Esophagus muscularis mucosa (tissue), 4 donors: Measurements from ENCODE around the gene PRB4. TPM values are rescaled to one million over a fixed set of nuclear protein-coding genes. Genes with fewer than 3 reads are reported as not detected.

Experiments
- DNase-seq: peaks from one replicate; pipeline ENCODE4 v3.0.0-alpha.2; 2017; ENCODE audit errors: extremely low spot score
- H3K27ac ChIP-seq, 4 donors: fragments of 200-600 bp; sonication (generic); replicated peaks in 1 of 4; 1 replicate in 3 of 4; 2 replicates in 1 of 4; pipeline ENCODE4 v1.5.1; 2016 to 2019; ENCODE audit warnings: mild to moderate bottlenecking in 1 of 4
- H3K27me3 ChIP-seq, 4 donors: fragments of 200-600 bp; sonication (generic); one replicate each; pipeline versions ENCODE4 v1.5.1 to v1.6.0; 2016 to 2019
- H3K36me3 ChIP-seq, 4 donors: fragments of 200-600 bp; sonication (generic); one replicate each; pipeline ENCODE4 v1.5.1; 2016 to 2019
- H3K4me1 ChIP-seq, 4 donors: fragments of 200-600 bp; sonication (generic); one replicate each; pipeline ENCODE4 v1.5.1; 2016 to 2019
- H3K4me3 ChIP-seq, 4 donors: fragments of 200-600 bp; sonication (generic); 1 replicate in 2 of 4; 2 replicates in 2 of 4; pipeline ENCODE4 v1.5.1; 2016 to 2019; ENCODE audit warnings: mild to moderate bottlenecking in 4 of 4, moderate library complexity in 1 of 4
- H3K9me3 ChIP-seq, 4 donors: fragments of 200-600 bp; sonication (generic); 1 replicate in 3 of 4; 2 replicates in 1 of 4; pipeline ENCODE4 v1.5.1; 2016 to 2019
- EP300 ChIP-seq: sonication (generic); formaldehyde crosslinking; IDR thresholded peaks from one replicate; pipeline ENCODE4 v1.6.1; 2017; ENCODE audit warnings: antibody characterized with exemption
- POLR2A ChIP-seq: fragments of 450-650 bp; IDR thresholded peaks from one replicate; pipeline ENCODE4 v1.6.1; 2017; ENCODE audit warnings: antibody characterized with exemption, moderate library complexity, mild to moderate bottlenecking, low read depth
- POLR2AphosphoS5 ChIP-seq, 2 donors: sonication (generic); formaldehyde crosslinking; IDR thresholded peaks; one replicate each; pipeline ENCODE4 v1.6.1; 2017; ENCODE audit warnings: antibody characterized with exemption in 2 of 2
- WGBS: methylation state at CpG from one replicate; pipeline ENCODE4 v1.1.5; 2018; 5-methylcytosine and 5-hydroxymethylcytosine counted together
- intact Hi-C: fragments of 100-400 bp; cut with DNase I; formaldehyde crosslinking; loops from one replicate; pipeline ENCODE4 v1.15.1; 2023
- total RNA-seq, 4 donors: library from RNA; depleted of rRNA; stranded (reverse); fragments of >200 nt; gene quantifications; one replicate each; pipeline versions ENCODE4 v1.1.0 to v1.2.1, GENCODE V29; 2016
- TF ChIP-seq, protein P1 (sequence below), 3 experiments: fragments of 200-600 bp in 2 of 3; fragments of 450-650 bp in 1 of 3; sonication (generic) in 2 of 3; IDR thresholded peaks; one replicate each; pipeline ENCODE4 v1.5.1; 2017 to 2019; ENCODE audit warnings: antibody characterized with exemption in 3 of 3, mild to moderate bottlenecking in 2 of 3, moderate library complexity in 1 of 3

Gene PRB4
- total RNA-seq, 4 donors from 2014 or later, result not detected

- DNase-seq, result no peak
- H3K9me3 ChIP-seq, result peaks cover 0 to 25% (median 18%) of the 10 kb centered on the region in 4 donors
- no peak overlapping the region for H3K27ac ChIP-seq
- no peaks in the 10 kb centered on the region for H3K36me3 ChIP-seq
- no peaks in the 10 kb centered on the region for H3K4me1 ChIP-seq
- TF ChIP-seq EP300, result no peak
- TF ChIP-seq, protein P1, sequence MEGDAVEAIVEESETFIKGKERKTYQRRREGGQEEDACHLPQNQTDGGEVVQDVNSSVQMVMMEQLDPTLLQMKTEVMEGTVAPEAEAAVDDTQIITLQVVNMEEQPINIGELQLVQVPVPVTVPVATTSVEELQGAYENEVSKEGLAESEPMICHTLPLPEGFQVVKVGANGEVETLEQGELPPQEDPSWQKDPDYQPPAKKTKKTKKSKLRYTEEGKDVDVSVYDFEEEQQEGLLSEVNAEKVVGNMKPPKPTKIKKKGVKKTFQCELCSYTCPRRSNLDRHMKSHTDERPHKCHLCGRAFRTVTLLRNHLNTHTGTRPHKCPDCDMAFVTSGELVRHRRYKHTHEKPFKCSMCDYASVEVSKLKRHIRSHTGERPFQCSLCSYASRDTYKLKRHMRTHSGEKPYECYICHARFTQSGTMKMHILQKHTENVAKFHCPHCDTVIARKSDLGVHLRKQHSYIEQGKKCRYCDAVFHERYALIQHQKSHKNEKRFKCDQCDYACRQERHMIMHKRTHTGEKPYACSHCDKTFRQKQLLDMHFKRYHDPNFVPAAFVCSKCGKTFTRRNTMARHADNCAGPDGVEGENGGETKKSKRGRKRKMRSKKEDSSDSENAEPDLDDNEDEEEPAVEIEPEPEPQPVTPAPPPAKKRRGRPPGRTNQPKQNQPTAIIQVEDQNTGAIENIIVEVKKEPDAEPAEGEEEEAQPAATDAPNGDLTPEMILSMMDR (IDR thresholded peaks at IDR 0.05), result no peak
- no peak for TF ChIP-seq POLR2AphosphoS5 (IDR thresholded peaks at IDR 0.05)
- TF ChIP-seq POLR2A, result no peak
- no peak overlapping the region for H3K4me3 ChIP-seq
- WGBS, result 92% methylated on average over 1 of the region's 1 CpG
- H3K27me3 ChIP-seq, result no peaks in the 10 kb centered on the region
- intact Hi-C loops, result no loop called here
These were observed 45.7 kb downstream of the PRB4 start for GRCh38 chr12:11264501-11264900.

Other genes with a start within 250 kb of the PRB4 start
- gene TAS2R46, start 248.1 kb downstream of the PRB4 start, total RNA-seq, result 1 to 10 TPM in 1 of 4 donors, not detected in 3; 1.1 TPM
- 1 to 10 TPM in 2 of 4 donors, under 1 TPM in 2; 0.39 to 1.3 (median 0.87) TPM for gene TAS2R43, start 218.1 kb downstream of the PRB4 start, total RNA-seq
- gene TAS2R30, start 175.8 kb downstream of the PRB4 start, total RNA-seq, result 1 to 10 TPM; 1.5 to 5.8 (median 2.1) TPM
- 10 to 100 TPM; 12.3 to 19.1 (median 13.5) TPM for gene SMIM10L1, start 139.2 kb downstream of the PRB4 start, total RNA-seq
- gene TAS2R42, start 123.5 kb downstream of the PRB4 start, total RNA-seq, result not detected
- not detected for gene PRB3, start 40.7 kb downstream of the PRB4 start, total RNA-seq
- not detected for gene PRB2, start 85.1 kb upstream of the PRB4 start, total RNA-seq